Cardiac atrium fibroblast (primary cell): ENCODE measurements around the gene ZBED1. TPM values are rescaled to one million over a fixed set of nuclear protein-coding genes. Genes with fewer than 3 reads are reported as not detected.

Experiments used
- total RNA-seq: library from RNA; depleted of rRNA; stranded (reverse); fragments of >200 nt; gene quantifications from 2 replicates; pipeline ENCODE4 v1.2.3, GENCODE V29; 2015

Gene ZBED1
- 31.8 and 38.1 TPM in 2 replicates for total RNA-seq

DNA sequence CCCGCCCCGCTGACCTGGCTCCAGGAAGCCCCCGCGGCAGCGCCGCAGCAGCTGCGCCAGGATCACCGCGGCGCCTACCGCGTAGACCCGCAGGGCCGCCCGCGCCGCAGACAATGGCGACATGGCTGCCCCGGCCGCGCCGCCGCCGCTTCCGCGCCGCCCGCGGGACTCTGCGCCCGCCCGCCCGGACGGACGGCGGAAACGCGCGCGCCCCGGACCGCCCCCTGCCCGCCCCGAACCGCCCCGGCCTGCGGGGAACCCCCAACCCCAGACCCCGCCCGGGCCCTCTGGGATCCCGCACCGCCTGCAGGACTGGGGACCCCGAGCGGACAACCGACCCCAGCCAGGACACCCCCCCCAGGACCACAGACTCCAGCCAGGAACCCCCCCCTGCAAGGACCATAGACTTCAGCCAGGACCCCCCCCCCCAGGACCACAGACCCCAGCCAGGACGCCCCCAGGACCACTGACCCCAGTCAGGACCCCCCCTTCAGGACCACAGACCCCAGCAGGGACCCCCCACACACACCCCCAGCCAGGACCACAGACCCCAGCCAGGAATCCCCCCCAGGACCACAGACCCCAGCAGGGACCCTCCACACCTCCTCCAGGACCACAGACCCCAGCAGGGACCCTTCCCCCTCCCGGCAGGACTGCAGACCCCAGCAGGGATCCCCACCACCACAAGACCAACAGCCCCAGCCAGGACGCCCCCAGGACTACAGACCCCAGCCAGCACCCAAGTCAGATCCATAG lies at the start of gene ZBED1, which contains the start of gene DHRSX:
Gene ZBED1, minus strand, starts transcription at position 174 of the 756 bp plus-strand sequence. CDS start 10,257 bp downstream, outside the sequence.
Gene DHRSX, minus strand, starts transcription at position 174 of the 756 bp plus-strand sequence. Its CDS starts 51 bp downstream, at position 123.

Other genes starting within 250 kb of the ZBED1 start
- gene DHRSX, start within 50 bp of the ZBED1 start, total RNA-seq, result 25.9 and 36.6 TPM in 2 replicates
- gene CD99, start 190.3 kb upstream of the ZBED1 start, total RNA-seq, result 535 and 668 TPM in 2 replicates